GM12875 (cell line): ENCODE data around the gene ARID3B.

ENCODE experiments used
- H3K4me3 ChIP-seq: one replicate; pipeline ENCODE4 v1.5.1; 2011; ENCODE audit warnings: low read depth, low read length, control low read depth
- CTCF ChIP-seq: IDR thresholded peaks from 2 replicates; pipeline ENCODE4 v1.5.1; 2011; ENCODE audit warnings: low read depth, mild to moderate bottlenecking, control low read depth, inconsistent platforms, low read length, moderate library complexity, borderline replicate concordance; ENCODE audit not compliant: insufficient read depth

ARID3B gene

DNA sequence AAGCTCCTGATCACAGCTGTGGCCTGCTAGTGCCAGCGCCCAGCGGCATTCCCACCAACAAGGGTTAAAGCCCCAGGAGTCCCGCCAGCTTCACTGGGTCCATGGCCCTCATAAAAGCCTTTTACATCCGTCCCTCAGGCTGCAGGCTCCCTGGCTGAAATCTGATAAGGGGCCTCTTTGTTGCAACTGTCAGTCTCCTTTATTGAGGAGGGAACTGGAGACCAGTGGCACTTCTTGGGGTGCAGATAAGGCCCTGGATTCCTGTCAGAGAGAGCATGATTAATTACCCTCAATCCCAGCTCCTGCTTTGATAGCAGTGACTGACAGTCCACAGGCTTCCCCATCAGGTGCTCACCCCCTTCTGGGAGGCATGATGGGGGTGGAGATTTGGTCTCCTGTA is 43.8 kb downstream of the ARID3B start:
- TF ChIP-seq CTCF = no peak
- no peak overlapping the region for H3K4me3 ChIP-seq

GRCh38 chr15:74585191-74585590 is 44.2 kb downstream of the ARID3B start:
- no peak for TF ChIP-seq CTCF
- no peak overlapping the region for H3K4me3 ChIP-seq

DNA sequence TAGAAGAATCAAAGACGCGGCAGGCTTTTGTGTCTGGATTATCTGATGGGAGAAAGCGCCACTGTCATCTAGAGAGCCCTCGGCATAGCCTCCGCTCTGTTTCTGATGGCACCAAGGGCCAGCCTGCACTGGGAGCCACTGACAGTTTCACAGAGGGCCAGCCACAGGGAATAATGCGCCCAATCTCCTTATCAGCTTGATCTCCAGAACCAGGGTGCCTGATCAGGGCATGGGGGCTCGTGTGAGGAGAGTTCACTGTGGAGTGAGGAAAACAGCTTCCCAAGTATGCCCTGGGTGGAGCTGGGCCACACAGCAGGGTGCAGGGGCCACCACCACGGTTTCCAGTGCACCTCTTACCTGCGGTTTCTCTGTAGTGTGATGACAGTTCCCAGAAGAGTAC is 44.8 kb downstream of the ARID3B start:
- H3K4me3 ChIP-seq = no peak overlapping the region
- no peak for TF ChIP-seq CTCF

DNA sequence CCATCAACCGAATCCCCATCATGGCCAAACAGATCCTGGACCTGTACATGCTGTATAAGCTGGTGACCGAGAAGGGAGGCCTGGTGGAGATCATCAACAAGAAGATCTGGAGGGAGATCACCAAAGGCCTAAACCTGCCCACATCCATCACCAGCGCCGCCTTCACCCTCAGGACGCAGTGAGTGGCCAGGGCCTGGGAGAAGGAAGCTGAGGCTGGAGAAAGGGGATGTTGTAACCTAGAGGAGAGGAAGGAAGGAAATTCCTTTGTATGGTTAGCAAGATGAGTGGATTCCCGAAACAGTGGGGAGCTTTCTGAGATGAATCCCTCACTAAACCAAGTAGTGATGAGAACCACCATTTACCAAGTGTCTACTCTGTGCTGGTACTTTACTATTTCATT is 48.8 kb downstream of the ARID3B start:
- TF ChIP-seq CTCF = no peak

DNA sequence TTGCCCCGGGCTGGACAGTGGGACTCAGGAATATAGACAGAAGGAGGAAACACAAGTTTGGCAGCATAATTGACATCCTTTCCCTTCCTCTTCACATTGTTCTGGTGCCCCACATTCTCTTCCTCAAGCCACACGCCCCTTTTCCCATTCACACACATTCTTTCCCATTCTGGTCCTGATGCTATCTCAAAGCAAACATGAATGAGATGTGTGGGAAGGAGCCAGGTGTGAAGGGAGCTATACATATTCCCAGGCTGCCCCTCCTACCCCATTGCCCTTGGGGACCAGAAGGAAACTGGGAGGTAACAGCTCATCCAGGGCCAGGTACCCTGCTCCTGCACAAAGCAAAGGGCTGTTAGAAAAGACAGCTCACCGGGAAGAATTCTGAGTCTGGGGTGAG is 51.2 kb downstream of the ARID3B start:
- TF ChIP-seq CTCF = no peak
- no peak overlapping the region for H3K4me3 ChIP-seq

More for the DNA sequence above, 48.8 kb downstream of the ARID3B start:
- H3K4me3 ChIP-seq = no peak overlapping the region

DNA sequence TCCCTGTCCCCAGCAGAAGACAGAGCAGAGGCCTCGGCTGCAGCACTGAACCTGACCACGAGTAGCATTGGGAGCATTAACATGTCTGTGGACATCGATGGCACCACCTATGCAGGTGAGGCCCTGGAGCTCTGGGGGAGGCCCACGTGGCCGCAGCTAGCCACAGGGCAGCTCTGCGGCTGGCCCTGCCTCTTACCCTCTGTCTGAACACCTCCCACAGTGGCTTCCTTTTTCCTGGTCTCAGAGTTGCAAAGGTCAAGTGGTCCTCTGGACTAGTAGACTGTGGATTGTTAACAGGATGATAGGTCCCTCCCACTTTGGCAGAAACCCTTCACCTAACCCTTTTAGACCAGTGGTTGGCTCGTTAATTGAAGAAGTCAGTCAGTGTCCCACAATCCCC is 52.1 kb downstream of the ARID3B start:
- TF ChIP-seq CTCF = no peak

GRCh38 chr15:74594455-74594854 is 53.4 kb downstream of the ARID3B start:
- TF ChIP-seq CTCF = no peak
- no peak overlapping the region for H3K4me3 ChIP-seq

More for the DNA sequence above, 52.1 kb downstream of the ARID3B start:
- H3K4me3 ChIP-seq = no peak overlapping the region
